GM11168 (cell line): ENCODE results near the gene OXLD1.

Experiments used
- in situ Hi-C: fragments of 300-500 bp; cut with MboI; formaldehyde crosslinking; loops from one replicate; pipeline ENCODE4 v1.12.0; 2022; ENCODE audit warnings: low sequenced_read_pairs; ENCODE audit not compliant: unreplicated experiment

Gene OXLD1

GRCh38 chr17:81666342-81667191, at the start of gene OXLD1, which contains the start of gene CCDC137:
Gene OXLD1, minus strand, starts transcription at chr17:81666605. Its CDS starts 28 bp downstream, at chr17:81666577.
Gene CCDC137, plus strand, starts transcription at chr17:81666737. Its CDS starts 30 bp downstream, at chr17:81666767.
- in situ Hi-C loops = no loop called here

GRCh38 chr17:81715107-81715871, 48.9 kb upstream of the OXLD1 start:
- in situ Hi-C loops = no loop called here

GRCh38 chr17:81714412-81715106, 48.2 kb upstream of the OXLD1 start:
- in situ Hi-C loops = no loop called here

GRCh38 chr17:81713556-81714411, 47.4 kb upstream of the OXLD1 start:
- in situ Hi-C loops = no loop called here

- in situ Hi-C loops = no loop called here
These were observed 46.7 kb upstream of the OXLD1 start for GRCh38 chr17:81713004-81713555.

GRCh38 chr17:81712468-81713003, 46.1 kb upstream of the OXLD1 start:
- in situ Hi-C loops = no loop called here

GRCh38 chr17:81711814-81712467, 45.5 kb upstream of the OXLD1 start, which contains the start of gene SLC25A10:
Gene SLC25A10, plus strand, starts transcription at chr17:81712284. Its CDS starts 143 bp downstream, at chr17:81712427.
- in situ Hi-C loops = no loop called here

GRCh38 chr17:81710514-81711308, 44.3 kb upstream of the OXLD1 start:
- in situ Hi-C loops = no loop called here

GRCh38 chr17:81708739-81709185, 42.4 kb upstream of the OXLD1 start:
- in situ Hi-C loops = no loop called here

GRCh38 chr17:81707725-81708646, 41.6 kb upstream of the OXLD1 start:
- in situ Hi-C loops = no loop called here

GRCh38 chr17:81706757-81707624, 40.6 kb upstream of the OXLD1 start:
- in situ Hi-C loops = no loop called here

- in situ Hi-C loops = no loop called here
These were observed 39.8 kb upstream of the OXLD1 start for GRCh38 chr17:81706232-81706611.

GRCh38 chr17:81705518-81706231, 39.3 kb upstream of the OXLD1 start:
- in situ Hi-C loops = no loop called here

- in situ Hi-C loops = no loop called here
These were observed 37.6 kb upstream of the OXLD1 start for GRCh38 chr17:81703747-81704654.
